HL-60 (cell line): Measurements from ENCODE around the gene LCOR.

Experiments
- DNase-seq, 2 experiments: peaks; one replicate each; pipeline ENCODE4 v3.0.0-alpha.2; 2010 to 2020; ENCODE audit warnings: low read depth in 1 of 2, low spot score in 1 of 2
- H3K27ac ChIP-seq: fragments of 250-450 bp; sonication (Bioruptor Pico); replicated peaks from 2 replicates; pipeline ENCODE4 v1.5.1; 2020; ENCODE audit warnings: mild to moderate bottlenecking, moderate library complexity
- H3K27me3 ChIP-seq: fragments of 250-450 bp; sonication (Bioruptor Pico); 2 replicates; pipeline ENCODE4 v1.5.1; 2021; ENCODE audit warnings: mild to moderate bottlenecking, moderate library complexity; ENCODE audit not compliant: insufficient read depth, poor library complexity, severe bottlenecking
- H3K4me3 ChIP-seq: replicated peaks from 2 replicates; pipeline ENCODE4 v1.5.1; 2011; ENCODE audit warnings: mild to moderate bottlenecking, control low read depth, low read length; ENCODE audit not compliant: insufficient read depth
- CTCF ChIP-seq: IDR thresholded peaks from one replicate; pipeline ENCODE4 v1.5.1; 2011; ENCODE audit warnings: low read length, control low read depth, inconsistent platforms; ENCODE audit not compliant: insufficient read depth
- GABPA ChIP-seq: IDR thresholded peaks from 2 replicates; pipeline ENCODE4 v1.6.1; 2012; ENCODE audit warnings: low read depth
- POLR2AphosphoS5 ChIP-seq: IDR thresholded peaks from 2 replicates; pipeline ENCODE4 v1.6.1; 2012; ENCODE audit warnings: low read depth
- SPI1 ChIP-seq: IDR thresholded peaks from 2 replicates; pipeline ENCODE4 v1.6.1; 2012; ENCODE audit warnings: low read depth, mild to moderate bottlenecking, borderline replicate concordance
- TF ChIP-seq, protein P1 (sequence below): IDR thresholded peaks from 2 replicates; pipeline ENCODE4 v1.6.1; 2012; ENCODE audit warnings: low read depth; ENCODE audit not compliant: insufficient replicate concordance

The LCOR gene

DNA sequence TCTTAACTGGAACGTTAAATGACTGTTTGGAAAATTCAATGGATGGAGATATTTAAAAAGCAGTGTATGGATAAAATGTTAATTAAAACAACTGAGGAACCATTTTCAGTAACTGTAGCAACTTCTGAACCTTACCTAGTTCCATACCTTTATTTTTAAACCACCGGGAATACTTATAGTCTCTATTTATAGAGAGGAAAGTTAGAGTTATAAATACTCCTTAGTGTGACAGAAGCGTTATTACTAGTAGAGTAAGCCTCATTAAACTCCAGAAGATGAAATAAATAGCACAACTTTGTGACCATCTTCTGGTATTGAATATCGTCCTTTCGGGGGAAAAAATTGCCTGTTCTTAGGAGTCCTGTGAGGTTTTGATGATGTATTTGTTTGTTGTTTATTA is 114.9 kb downstream of the LCOR start:
- no peak for DNase-seq
- H3K4me3 ChIP-seq: no peak overlapping the region
- H3K27me3 ChIP-seq: no peaks in the 10 kb centered on the region
- no peak overlapping the region for H3K27ac ChIP-seq
- TF ChIP-seq, protein P1, sequence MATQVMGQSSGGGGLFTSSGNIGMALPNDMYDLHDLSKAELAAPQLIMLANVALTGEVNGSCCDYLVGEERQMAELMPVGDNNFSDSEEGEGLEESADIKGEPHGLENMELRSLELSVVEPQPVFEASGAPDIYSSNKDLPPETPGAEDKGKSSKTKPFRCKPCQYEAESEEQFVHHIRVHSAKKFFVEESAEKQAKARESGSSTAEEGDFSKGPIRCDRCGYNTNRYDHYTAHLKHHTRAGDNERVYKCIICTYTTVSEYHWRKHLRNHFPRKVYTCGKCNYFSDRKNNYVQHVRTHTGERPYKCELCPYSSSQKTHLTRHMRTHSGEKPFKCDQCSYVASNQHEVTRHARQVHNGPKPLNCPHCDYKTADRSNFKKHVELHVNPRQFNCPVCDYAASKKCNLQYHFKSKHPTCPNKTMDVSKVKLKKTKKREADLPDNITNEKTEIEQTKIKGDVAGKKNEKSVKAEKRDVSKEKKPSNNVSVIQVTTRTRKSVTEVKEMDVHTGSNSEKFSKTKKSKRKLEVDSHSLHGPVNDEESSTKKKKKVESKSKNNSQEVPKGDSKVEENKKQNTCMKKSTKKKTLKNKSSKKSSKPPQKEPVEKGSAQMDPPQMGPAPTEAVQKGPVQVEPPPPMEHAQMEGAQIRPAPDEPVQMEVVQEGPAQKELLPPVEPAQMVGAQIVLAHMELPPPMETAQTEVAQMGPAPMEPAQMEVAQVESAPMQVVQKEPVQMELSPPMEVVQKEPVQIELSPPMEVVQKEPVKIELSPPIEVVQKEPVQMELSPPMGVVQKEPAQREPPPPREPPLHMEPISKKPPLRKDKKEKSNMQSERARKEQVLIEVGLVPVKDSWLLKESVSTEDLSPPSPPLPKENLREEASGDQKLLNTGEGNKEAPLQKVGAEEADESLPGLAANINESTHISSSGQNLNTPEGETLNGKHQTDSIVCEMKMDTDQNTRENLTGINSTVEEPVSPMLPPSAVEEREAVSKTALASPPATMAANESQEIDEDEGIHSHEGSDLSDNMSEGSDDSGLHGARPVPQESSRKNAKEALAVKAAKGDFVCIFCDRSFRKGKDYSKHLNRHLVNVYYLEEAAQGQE: no peak
- TF ChIP-seq SPI1 (no peak), POLR2AphosphoS5 (no peak), GABPA (no peak), CTCF (no peak)

GRCh38 chr10:96949039-96949683 is 117.1 kb downstream of the LCOR start:
- H3K4me3 ChIP-seq: no peak overlapping the region
- TF ChIP-seq CTCF (no peak), POLR2AphosphoS5 (no peak), SPI1 (no peak), GABPA (no peak)
- TF ChIP-seq, protein P1: no peak
- no peak for DNase-seq
- no peak overlapping the region for H3K27ac ChIP-seq
- H3K27me3 ChIP-seq: no peaks in the 10 kb centered on the region

- no peak for TF ChIP-seq SPI1
- no peak for TF ChIP-seq CTCF
- TF ChIP-seq, protein P1: no peak
- no peak for TF ChIP-seq GABPA
- TF ChIP-seq POLR2AphosphoS5: no peak
- no peak for DNase-seq
- Histone ChIP-seq H3K27me3 (no peaks in the 10 kb centered on the region), H3K4me3 (no peak overlapping the region), H3K27ac (no peak overlapping the region)
These were observed 119.9 kb downstream of the LCOR start for GRCh38 chr10:96951954-96952353.
